HCT116 (cell line): ENCODE results near the gene WASL.

Experiments
- CEBPB ChIP-seq: IDR thresholded peaks from 2 replicates; pipeline ENCODE4 v1.6.1; 2012; ENCODE audit warnings: low read depth
- EZH2phosphoT487 ChIP-seq: fragments of 200-600 bp; IDR thresholded peaks from 2 replicates; pipeline ENCODE4 v1.6.1; 2018; ENCODE audit warnings: antibody characterized with exemption, borderline replicate concordance
- JUND ChIP-seq: IDR thresholded peaks from 2 replicates; pipeline ENCODE4 v1.6.1; 2012
- RAD21 ChIP-seq: IDR thresholded peaks from 2 replicates; pipeline ENCODE4 v1.6.1; 2012; ENCODE audit warnings: low read depth, mild to moderate bottlenecking
- ZNF274 ChIP-seq: fragments of 200-500 bp; sonication (Bioruptor generic); IDR thresholded peaks from 2 replicates; pipeline ENCODE4 v1.6.1; 2014; ENCODE audit warnings: mild to moderate bottlenecking, low read depth, low read length, inconsistent platforms
- TF ChIP-seq, protein P1 (sequence below), 3 experiments: fragments of 200-600 bp in 1 of 3; sonication (generic) in 1 of 3; IDR thresholded peaks in 2 of 3; conservative IDR thresholded peaks in 1 of 3; 2 replicates each; pipeline ENCODE4 v1.5.1; 2012 to 2017; ENCODE audit warnings: low read depth in 2 of 3, low read length in 2 of 3, antibody characterized with exemption in 1 of 3, borderline replicate concordance in 1 of 3, control low read depth in 1 of 3, mild to moderate bottlenecking in 1 of 3, mixed read lengths in 1 of 3, mixed run types in 1 of 3, moderate library complexity in 1 of 3; ENCODE audit not compliant: insufficient read depth in 1 of 3
- TF ChIP-seq, protein P2 (sequence below): IDR thresholded peaks from 2 replicates; pipeline ENCODE4 v1.6.1; 2012

DNA sequence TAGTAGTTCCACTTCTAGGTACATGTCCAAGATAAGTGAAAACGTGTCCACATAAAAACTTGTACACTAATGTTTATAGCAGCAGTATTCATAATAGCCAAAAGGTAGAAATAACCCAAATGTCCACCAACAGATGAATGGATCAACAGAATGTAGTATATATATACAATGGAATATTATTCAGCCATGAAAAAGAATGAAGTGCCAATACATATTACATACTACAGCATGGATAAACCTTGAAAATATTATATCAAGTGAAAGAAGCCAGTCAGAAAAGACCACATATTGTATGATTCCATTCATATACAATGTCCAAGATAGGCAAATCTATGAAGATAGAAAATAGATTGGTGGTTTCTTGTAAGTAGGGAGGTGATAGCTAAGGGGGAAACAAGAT lies 47.8 kb upstream of the WASL start:
- TF ChIP-seq, protein P1, sequence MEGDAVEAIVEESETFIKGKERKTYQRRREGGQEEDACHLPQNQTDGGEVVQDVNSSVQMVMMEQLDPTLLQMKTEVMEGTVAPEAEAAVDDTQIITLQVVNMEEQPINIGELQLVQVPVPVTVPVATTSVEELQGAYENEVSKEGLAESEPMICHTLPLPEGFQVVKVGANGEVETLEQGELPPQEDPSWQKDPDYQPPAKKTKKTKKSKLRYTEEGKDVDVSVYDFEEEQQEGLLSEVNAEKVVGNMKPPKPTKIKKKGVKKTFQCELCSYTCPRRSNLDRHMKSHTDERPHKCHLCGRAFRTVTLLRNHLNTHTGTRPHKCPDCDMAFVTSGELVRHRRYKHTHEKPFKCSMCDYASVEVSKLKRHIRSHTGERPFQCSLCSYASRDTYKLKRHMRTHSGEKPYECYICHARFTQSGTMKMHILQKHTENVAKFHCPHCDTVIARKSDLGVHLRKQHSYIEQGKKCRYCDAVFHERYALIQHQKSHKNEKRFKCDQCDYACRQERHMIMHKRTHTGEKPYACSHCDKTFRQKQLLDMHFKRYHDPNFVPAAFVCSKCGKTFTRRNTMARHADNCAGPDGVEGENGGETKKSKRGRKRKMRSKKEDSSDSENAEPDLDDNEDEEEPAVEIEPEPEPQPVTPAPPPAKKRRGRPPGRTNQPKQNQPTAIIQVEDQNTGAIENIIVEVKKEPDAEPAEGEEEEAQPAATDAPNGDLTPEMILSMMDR (IDR thresholded peaks at IDR 0.05 in 2 of 3, conservative IDR thresholded peaks at IDR 0.05 in 1 of 3; ENCODE audit: borderline replicate concordance in 1 of 3, insufficient read depth in 1 of 3, low read depth in 2 of 3, low read length in 2 of 3): no peak
- TF ChIP-seq RAD21 (no peak), ZNF274 (no peak), JUND (no peak), CEBPB (no peak), EZH2phosphoT487 (no peak)
- TF ChIP-seq, protein P2, sequence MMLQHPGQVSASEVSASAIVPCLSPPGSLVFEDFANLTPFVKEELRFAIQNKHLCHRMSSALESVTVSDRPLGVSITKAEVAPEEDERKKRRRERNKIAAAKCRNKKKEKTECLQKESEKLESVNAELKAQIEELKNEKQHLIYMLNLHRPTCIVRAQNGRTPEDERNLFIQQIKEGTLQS: no peak
